SIG-M5 treated with dmso at 0.1 percent for 504 hours (cell line): ENCODE measurements around the gene NUMB.
A peak's percentile ranks its signal among the peaks of the same experiment; 100 is the strongest.

Source experiments
- DNase-seq: peaks from one replicate; lab custom pipeline; 2025; ENCODE audit not compliant: unreplicated experiment; lab: John Stamatoyannopoulos, UW

Gene NUMB

GRCh38 chr14:73465823-73466532, 7.6 kb upstream of the NUMB start:
- DNase-seq: peak; percentile 59

GRCh38 chr14:73463411-73463810, 5.1 kb upstream of the NUMB start:
- DNase-seq: peak; percentile 99

GRCh38 chr14:73462815-73463214, 4.5 kb upstream of the NUMB start:
- no peak for DNase-seq

GRCh38 chr14:73462048-73462715, 3.8 kb upstream of the NUMB start:
- peak; percentile 75 for DNase-seq

GRCh38 chr14:73461478-73462047, 3.2 kb upstream of the NUMB start:
- DNase-seq: no peak

- DNase-seq: no peak
These were observed 2.4 kb upstream of the NUMB start for GRCh38 chr14:73460691-73461127.

GRCh38 chr14:73459959-73460358, 1.6 kb upstream of the NUMB start:
- DNase-seq: no peak

GRCh38 chr14:73457924-73458182, 493 bp downstream of the NUMB start:
- no peak for DNase-seq

- peak; percentile 16 for DNase-seq
These were observed 1.1 kb downstream of the NUMB start for GRCh38 chr14:73457041-73457923.

- DNase-seq: no peak
These were observed 3.1 kb downstream of the NUMB start for GRCh38 chr14:73455294-73455693.

- DNase-seq: peak; percentile 5
These were observed 5.8 kb downstream of the NUMB start for GRCh38 chr14:73452341-73453186.

- no peak for DNase-seq
These were observed 14.6 kb downstream of the NUMB start for GRCh38 chr14:73443758-73444157.

GRCh38 chr14:73441286-73441685, 17.1 kb downstream of the NUMB start:
- DNase-seq: no peak

GRCh38 chr14:73438993-73439392, 19.4 kb downstream of the NUMB start:
- no peak for DNase-seq

- no peak for DNase-seq
These were observed 21.1 kb downstream of the NUMB start for GRCh38 chr14:73437206-73437605.

GRCh38 chr14:73432124-73432523, 26.2 kb downstream of the NUMB start:
- DNase-seq: no peak

- DNase-seq: no peak
These were observed 30.0 kb downstream of the NUMB start for GRCh38 chr14:73428353-73428824.

- no peak for DNase-seq
These were observed 30.7 kb downstream of the NUMB start for GRCh38 chr14:73427516-73428264.

- DNase-seq: no peak
These were observed 31.5 kb downstream of the NUMB start for GRCh38 chr14:73426877-73427276.

- peak; percentile 89 for DNase-seq
These were observed 33.9 kb downstream of the NUMB start for GRCh38 chr14:73424453-73424852.
